GM12801 (cell line): ENCODE measurements around the gene ATG7.

ENCODE experiments used
- TF ChIP-seq, protein P1 (sequence below): IDR thresholded peaks from one replicate; pipeline ENCODE4 v1.5.1; 2011; ENCODE audit warnings: control low read depth; ENCODE audit not compliant: insufficient read length; ENCODE audit errors: extremely low read depth

The ATG7 gene

DNA sequence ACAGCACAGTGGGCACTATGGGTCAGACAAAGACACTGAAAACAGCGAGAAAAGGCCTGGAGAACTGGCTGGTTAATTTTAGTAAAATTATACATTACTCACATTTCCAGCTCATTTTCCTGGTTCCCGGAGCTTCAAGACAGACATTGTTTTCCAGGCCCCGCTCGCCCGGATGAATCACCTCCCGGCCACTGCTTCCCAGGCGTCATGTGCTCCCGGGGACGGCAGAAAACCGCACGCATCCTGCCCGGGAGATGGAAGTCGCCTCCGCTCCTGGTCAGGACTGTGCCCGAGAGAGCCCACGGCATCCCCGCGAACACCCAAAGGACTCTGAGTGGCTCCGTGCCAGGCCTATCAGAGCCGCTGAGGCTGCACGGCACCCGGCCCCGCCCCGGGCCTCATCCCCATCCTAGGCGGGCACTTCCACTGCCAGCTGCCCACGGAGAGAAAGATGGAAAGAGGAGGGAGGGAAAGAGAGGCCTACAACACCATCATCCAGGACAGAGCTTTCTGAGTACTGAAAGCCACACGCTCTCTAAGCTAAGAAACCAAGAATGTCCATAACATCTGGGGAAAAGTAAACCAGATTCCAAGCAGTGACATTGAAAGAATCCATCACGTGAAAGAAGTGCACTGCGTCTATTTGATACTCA is 296.4 kb downstream of the ATG7 start:
- TF ChIP-seq, protein P1, sequence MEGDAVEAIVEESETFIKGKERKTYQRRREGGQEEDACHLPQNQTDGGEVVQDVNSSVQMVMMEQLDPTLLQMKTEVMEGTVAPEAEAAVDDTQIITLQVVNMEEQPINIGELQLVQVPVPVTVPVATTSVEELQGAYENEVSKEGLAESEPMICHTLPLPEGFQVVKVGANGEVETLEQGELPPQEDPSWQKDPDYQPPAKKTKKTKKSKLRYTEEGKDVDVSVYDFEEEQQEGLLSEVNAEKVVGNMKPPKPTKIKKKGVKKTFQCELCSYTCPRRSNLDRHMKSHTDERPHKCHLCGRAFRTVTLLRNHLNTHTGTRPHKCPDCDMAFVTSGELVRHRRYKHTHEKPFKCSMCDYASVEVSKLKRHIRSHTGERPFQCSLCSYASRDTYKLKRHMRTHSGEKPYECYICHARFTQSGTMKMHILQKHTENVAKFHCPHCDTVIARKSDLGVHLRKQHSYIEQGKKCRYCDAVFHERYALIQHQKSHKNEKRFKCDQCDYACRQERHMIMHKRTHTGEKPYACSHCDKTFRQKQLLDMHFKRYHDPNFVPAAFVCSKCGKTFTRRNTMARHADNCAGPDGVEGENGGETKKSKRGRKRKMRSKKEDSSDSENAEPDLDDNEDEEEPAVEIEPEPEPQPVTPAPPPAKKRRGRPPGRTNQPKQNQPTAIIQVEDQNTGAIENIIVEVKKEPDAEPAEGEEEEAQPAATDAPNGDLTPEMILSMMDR: no peak

DNA sequence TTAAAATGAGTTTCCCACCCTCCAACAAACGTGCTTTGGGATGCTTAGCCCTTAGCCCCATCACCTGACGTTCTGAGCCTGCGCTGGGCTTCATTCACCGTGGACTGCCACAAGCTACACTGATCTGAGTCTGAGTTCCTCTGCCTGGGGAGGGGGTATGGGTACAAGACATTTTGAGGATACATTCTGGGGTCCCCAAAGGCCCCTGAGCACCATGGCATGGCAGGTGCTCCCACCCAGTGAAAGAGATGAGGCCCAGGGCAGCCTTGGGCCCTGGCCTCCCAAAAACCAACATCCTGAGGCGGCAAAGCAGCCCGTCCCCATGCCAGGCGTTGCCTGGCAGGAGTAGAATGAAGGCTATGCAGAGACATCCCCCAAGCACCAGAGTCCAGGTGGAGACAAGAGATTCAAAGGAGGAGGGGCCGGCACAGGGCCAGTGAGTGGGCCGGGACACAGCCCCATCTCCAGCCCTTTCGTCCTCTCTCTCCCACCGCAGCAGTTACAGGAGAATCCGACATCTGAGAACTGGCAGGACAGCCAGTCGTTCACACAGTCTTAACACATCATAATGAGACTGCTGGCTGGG is 297.1 kb downstream of the ATG7 start:
- TF ChIP-seq, protein P1: no peak

DNA sequence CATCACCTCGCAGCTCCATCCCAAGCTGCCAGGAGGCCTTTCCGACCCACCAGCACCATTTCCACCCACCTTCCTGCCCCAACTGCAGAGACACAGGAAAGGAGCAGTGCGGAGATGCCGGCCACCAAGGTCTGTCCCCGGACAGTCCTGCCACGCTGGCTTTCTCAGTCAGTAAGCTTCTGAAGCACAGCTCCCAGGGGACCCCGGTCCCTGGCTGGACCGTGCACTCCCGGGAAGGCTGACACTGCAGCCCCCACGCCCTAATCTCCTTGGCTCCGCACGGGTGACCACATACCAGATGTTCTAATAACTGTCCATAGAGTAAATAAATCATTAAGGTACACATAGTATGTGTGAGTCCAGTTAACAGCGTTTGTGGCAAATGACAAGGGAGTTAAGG is 298.1 kb downstream of the ATG7 start:
- TF ChIP-seq, protein P1: no peak

DNA sequence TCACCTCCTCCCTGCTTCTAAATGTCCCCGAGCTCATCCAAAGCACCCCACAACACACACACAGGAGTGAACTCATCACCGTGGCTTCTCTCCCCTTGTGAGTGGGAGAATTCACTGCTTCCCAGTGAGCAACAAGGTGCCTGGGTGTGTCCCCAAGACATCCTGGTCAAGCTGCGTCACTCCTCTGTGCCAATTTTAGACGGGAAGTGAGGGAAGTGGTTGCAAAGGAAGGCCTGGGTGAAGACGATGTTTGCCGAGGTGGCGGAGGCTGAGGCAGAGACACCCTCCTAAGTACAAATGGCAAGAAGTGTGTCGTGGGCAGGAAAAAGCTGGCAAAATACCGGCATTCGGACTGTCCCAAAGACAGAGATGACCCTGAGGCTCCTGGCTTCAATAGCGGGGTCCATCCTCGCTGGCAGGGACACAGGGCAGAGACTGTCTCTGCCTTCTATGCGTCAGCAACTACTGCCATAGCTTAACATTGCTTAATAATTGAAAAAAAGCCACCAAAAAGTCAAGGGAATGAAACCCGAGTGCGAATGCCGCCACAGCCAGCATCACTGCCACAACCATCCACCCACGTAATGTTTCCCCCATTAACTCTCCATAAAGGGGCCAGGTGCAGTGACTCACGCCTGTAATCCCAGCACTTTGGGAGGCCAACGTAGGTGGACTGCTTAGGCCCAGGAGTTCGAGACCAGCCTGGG is 298.7 kb downstream of the ATG7 start:
- TF ChIP-seq, protein P1: no peak

DNA sequence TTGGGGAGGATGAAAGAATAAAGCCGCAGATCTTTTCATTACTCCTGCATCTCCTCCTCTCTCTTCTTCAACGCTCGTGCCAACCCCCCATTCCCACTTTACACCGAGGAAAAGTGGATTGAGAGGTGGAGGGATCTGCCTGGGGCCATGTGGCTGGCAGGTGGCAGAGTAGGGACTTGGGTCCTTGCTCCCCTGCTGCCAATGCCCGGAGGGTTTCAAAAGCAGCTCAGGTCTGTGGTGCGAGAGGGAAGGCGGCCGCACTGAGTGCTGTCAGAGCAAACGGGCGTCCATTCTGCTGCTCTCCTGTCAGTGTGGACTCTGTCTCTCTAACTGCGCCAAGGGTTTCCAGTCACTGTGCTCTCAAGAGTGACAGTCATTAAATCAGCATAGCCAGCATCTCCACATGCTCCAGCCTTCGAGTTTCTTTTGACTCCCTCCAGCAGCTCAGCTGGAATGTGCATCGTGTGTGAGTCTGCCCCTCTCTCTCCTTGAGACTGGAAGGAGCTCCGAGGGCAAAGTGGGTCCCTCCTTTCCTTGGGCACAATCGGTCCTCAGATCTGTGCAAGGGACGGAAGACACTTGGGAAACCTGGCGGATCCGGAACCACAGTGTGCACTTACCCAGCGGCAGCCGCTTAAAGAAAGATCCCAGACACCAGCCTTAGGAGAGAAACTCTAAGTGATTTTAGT is 302.9 kb downstream of the ATG7 start:
- TF ChIP-seq, protein P1: no peak

DNA sequence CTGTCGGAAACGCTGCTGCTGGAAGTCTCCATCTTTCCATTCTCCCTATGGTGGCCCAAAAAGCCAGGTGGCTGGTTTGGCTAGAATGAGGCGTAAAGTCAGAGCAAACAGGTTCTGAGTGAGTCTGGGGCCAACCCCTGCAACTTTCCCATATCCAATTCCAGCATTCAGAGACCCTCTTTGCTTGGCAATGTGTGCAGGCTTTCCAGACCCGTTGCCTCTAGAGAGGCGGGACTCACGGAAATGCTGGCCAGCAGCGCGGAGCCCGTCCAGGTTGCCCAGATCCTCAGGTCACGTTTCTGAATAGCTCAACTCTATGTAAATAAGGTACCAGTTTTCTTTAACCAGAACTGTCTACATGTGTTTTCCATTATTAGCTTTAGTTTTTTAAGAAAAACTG is 303.5 kb downstream of the ATG7 start:
- TF ChIP-seq, protein P1: no peak

DNA sequence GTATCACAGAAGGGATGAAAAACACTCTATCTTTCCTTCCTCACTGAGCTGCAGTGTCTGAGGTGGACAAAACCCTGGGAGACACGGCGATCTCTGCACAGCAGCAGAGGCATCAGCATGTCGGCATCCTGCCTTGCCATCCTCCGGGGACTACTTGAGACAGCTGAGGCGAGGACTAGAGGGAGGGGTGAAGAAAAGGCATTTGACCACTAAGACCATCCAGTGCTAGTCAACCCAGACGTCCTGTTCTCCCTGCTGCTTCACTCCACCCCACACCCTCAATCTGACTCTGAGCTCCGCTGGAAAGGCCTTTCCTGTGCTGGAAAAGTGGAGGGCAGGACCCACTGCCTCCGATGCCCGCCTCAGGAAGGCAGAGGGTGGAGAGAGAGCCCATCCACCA is 304.3 kb downstream of the ATG7 start:
- TF ChIP-seq, protein P1: no peak
